HG03432 (cell line): ENCODE measurements around the gene FKBP5.
"Not testable (repeated sequence)": the region's sequence is repeated elsewhere in the genome, so short reads cannot be mapped to it uniquely, and the experiment has no call there.

Experiments
- ATAC-seq: cut with Tn5 transposase; IDR thresholded peaks from one replicate; pipeline ENCODE4 v1.9.1; 2021; ENCODE audit warnings: mild to moderate bottlenecking, moderate library complexity; ENCODE audit not compliant: unreplicated experiment

FKBP5 gene

DNA sequence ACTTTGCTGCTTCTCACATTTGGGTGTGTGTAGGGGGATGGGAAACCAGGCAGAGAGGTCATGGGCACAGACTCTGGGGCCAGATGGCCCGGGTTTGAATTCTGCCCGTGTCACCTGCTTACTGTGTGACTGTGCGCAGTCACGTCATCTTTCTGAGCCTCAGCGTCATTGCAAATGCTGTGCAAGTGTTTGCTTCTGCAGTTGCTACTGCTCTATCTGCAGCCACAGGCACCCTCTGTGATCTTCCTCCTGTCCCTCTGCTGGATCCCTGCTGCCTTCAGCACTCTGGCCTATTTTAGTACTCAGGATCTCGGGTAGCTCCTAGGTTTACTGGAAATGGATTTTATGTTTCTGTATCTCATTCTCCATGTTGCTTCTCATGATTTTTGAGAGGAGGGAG is 135.4 kb downstream of the FKBP5 start:
- no peak for ATAC-seq

DNA sequence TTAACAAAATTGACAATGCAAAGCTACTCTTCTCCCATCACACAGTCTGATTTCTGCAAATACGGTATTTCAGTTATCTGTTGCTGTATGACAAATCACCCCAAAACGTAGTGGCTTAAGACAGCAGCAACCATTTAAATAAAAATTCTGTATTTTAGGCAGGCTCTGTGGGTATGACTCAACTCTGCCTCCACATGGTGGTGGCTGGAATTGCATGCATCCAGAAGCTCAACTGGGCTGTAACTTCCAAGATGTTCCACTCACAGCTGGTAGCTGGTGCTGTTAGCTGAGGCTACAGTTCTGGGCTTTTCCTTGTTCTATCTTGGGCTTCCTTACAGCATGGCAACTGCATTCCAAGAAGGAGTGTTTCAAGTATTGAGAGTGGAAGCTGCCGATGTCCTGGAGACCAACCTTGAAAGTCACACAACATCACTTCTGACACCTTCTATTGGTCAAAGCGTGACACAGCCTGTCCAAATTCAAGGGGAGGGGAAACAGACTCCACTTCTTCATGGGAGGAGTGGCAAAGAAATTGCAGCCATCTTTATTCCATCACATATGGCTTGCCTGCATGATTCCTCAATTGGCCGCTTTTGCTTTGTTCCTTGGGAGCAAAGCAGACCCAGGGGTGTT is 136.3 kb downstream of the FKBP5 start:
- ATAC-seq, result no peak

DNA sequence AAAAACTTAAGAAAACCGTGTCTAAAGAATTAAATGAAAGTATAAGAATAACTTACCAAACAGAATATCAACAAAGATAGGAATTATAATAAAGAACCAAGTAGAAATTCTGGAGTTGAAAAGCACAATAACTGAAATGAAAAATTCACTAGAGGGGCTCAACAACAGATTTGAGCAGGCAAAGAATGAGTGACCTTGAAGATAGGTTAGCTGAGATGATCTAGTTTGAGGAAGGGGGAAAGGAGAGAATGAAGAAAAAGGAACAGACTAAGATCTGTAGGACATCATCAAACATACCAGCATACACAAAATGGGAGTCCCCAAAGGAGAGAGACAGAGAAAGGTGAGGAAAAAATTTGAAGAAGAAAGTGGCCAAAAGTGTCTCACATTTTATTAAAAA is 138.3 kb downstream of the FKBP5 start:
- ATAC-seq, result no peak

DNA sequence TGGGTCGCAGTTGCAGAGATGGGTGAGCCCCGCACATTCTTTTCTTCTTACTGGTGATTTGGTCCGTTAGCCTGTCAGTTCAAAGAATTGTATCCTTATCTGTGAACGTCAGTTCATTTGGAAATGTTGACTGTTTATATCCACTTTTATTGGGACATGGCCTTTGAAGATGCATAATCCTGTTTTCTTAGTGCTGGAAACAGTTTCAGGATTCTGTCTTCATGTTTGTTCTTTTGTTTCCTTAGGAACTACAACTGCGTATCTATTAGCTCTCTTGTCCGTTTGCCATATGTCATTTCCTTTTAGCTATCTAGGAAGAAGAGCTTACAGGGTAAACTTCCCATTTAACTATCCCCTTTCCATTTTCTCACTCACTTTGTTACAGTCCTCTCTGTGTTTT is 141.0 kb downstream of the FKBP5 start:
- no peak for ATAC-seq

DNA sequence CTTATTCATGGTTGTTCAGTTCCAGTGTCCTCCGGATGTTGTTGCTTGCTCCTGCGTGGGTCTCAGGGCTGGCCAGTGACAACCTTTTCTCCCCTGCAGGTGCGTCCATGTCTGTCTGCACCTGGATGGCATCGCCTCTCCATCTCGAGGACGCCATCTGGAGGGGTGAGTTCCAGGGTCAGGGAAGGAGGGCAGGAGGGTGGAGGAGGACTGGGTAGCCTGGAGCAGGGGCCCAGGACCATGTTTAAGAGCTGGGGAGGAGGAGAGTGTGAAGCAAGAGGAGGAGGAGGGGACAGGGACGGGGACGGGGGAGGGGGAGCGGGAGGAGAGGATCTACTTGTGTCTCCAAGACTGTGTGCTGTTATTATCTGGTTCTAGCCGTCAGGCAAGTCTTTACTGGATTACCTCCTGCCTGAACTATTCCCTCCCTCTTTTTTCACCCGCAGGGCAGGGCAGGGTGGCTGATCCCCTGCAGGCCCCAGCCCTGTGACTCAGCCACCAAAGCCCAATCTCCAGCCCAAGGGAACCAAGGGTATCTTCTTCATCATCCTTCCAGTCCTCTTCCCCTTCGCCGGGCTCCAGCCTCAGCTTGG is 143.8 kb downstream of the FKBP5 start:
- ATAC-seq, result no peak

DNA sequence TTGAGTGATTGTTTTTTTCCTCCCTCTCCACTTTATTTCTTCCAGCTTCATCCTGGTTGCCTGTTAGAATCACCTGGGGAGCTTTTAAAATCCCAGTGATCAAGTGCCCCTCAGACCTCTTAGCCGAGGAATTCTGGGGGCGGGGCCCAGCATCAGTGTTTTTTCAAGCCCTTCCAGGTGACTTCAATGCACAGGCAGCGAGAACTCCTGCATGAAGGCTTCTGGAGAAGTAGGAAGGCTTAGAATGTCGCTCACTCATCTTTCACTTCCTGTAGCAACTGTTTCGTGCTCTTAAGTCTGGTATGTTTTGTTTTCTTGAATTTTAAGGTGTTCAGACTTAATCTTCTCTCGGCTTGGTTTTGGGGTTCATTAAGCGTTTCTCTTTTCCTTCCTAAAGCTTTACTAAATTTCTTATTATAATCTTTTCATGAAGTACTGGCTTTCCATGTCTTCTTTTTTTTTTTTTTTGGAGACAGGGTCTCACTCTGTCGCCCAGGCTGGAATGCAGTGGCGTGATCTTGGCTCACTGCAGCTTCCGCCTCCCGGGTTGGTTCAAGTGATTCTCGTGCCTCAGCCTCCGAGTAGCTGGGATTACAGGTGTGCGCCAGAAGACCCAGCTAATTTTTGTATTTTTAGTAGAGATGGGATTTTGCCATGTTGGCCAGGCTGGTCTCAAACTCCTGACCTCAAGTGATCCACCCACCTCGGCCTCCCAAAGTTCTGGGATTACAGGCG is 145.1 kb downstream of the FKBP5 start:
- ATAC-seq, result no peak

DNA sequence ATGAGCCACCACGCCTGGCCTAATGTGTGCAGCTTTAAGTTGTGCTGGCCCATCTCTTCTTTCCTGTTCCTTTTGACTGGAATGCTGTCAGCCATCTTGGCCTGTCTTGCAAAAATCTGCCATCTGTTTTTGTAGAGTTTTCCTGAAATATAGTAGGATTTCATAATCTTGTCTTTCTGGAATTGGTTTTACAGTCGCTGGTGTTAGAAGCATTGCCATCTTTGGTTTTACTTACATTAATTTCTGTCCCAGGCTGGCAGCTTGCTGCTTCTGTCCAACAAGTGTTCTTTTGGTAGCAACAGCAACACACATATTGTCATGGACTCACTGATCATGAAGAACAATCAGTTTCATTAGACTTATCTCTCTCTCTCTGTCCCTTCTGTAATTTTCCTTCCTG is 146.9 kb downstream of the FKBP5 start:
- ATAC-seq, result no peak

DNA sequence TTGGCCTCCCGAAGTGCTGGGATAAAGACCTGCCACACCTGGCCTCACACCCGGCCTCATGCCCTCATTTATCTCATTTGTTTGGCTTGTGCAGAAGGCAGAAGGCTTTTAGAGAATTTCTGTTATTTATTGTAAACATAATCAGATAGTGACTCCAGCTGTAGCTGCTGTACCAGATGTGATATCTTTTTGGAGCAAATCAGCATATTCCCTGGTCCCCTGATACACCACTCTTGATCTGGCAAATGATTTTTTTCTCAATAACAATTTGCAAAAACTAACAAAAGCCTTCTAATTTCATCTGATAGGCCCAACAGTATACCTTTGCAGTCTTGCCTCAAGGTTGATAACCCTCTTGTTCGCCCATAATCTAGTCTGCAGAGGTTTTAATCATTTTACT is 149.5 kb downstream of the FKBP5 start:
- ATAC-seq, result no peak

DNA sequence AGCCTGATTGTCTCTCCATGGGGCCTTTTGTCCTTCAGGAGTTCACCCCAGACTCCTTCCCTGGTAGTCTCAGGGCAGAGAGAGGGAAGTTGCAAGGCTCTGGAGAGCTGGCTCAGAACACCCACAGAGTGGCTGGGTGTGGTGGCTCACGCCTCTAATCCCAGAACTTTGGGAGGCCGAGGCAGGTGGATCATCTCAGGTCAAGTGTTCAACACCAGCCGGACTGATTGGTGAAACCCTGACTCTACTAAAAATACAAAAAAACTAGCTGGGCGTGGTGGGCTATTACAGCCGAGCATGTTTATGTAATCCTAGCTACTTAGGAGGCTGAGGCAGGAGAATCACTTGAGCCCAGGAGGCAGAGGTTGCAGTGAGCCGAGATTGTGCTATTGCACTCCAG is 152.9 kb downstream of the FKBP5 start:
- ATAC-seq, result not testable (repeated sequence)

DNA sequence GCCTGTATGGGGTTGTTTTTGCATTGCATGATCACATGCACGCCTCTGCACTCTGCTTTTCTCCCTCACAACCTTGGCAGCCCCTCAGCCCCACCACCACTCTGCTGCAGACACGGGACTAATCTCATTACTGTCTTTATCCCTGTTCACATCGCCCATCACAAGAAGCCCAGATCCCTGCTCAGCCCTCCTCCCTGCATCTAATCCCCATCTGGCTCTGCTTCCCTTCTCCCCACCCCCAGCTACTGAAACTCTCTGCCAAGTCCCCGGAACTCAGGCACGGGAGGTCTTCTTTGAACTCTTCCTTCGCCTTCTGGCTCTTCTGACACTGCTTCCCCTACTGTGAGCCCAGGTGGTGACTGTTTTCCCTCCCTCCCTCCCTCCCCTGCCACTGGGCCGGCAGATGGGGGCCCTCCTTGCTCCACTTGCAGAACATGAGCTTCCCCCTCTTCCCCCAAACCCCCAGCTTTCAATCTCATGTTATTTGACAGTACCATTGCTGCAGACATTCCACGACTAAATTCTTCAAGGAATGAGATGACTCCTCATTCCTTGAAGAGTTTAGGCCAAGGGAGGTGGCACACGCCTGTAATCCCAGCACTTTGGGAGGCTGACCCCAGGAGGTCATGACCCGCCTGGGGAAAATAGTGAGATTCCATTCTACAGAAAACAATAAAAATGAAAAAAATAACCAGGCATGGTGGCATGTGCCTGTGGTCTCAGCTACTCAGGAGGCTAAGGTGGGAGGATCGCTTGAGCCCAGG is 154.1 kb downstream of the FKBP5 start:
- no peak for ATAC-seq

DNA sequence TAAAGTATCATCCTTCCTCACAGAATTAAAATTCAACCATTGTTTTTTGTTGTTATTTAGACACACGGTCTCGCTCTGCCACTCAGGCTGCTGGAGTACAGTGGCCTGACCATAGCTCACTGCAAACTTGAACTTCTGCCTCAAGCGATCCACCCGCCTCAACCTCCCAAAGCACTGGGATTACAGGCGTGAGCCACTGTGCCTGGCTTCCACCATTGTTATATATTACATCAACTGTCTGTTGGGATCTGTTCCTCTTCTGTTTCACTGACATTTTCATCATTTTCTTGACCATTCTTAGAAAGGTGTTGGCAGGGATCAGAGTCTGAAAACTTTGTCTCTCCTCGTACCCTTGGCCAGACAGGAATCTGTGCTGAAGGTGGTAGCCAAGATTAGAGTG is 154.7 kb downstream of the FKBP5 start:
- ATAC-seq, result no peak

DNA sequence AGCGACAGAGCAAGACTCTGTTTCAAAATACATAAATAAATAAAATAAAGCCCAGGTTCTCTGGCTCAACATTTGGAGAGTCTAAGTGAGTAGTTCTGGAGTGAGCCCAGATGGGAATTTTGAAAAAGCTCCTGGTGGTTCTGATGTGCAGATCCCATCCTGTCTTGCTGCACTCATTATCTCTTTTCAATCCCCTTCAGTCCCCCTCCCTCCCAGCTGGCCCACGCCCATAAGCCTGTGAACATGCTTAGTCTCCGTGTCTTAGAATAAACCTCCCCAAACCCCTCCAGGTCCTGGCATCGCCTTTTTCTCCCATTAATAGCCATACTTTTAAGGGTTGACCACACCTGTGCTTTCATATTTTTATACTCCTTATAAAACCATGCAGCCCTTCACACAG is 156.6 kb downstream of the FKBP5 start:
- ATAC-seq, result no peak

DNA sequence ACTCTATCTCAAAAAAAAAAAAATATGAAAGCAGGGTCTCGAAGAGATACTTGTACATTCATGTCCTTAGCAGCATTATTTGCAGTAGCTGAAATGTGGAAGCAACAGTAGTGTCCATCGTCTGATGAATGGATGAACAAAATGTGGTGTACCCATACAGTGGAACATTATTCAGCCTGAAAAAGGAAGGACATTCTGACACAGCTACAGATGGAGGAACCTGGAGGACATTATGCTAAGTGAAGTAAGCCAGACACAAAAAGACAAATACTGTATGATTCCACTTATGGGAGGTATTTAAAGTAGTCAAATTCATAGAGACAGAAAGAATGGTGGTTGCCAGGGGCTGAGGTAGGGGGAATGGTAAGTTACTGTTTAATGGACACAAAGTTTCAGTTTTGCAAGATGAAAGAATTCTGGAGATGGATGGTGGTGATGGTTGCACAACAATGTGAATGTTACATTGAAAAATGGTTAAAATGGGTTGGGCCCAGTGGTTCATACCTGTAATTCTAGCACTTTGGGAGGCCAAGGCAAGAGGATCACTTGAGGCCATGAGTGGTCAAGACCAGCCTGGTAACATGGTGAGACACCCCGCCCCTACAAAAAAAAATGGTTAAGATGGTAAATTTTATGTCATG is 164.2 kb downstream of the FKBP5 start:
- no peak for ATAC-seq
